GM13977 (cell line): ENCODE results near the gene ZBED6.
"Not testable (repeated sequence)": the region's sequence is repeated elsewhere in the genome, so short reads cannot be mapped to it uniquely, and the experiment has no call there.

Experiments
- DNase-seq: peaks from one replicate; pipeline ENCODE4 v3.0.0; 2012; ENCODE audit warnings: low spot score
- CTCF ChIP-seq: IDR thresholded peaks from 2 replicates; pipeline ENCODE4 v1.5.1; 2012; ENCODE audit warnings: mild to moderate bottlenecking, control low read depth; ENCODE audit not compliant: insufficient read depth; ENCODE audit errors: extremely low read depth, missing control alignments
- in situ Hi-C: fragments of 300-500 bp; cut with MboI; formaldehyde crosslinking; loops from one replicate; pipeline ENCODE4 v1.12.0; 2022; ENCODE audit warnings: low sequenced_read_pairs, low pct_unique_long_range_greater_than_20kb, mixed read lengths, inconsistent platforms; ENCODE audit not compliant: unreplicated experiment

Gene ZBED6

GRCh38 chr1:203795441-203796235 is at the start of gene ZBED6, which contains the start of gene ZC3H11A:
TSS of gene ZBED6 (plus strand) at chr1:203795623. CDS start at chr1:203797523, 1,900 bp downstream.
TSS of gene ZC3H11A (plus strand) at chr1:203795623. CDS start at chr1:203817071, 21,448 bp downstream.
- in situ Hi-C loops: no loop called here
- peak; percentile 94 for DNase-seq
- no peak for TF ChIP-seq CTCF

GRCh38 chr1:203746281-203746680 is 49.1 kb upstream of the ZBED6 start:
- TF ChIP-seq CTCF: no peak
- DNase-seq: no peak
- in situ Hi-C loops: no loop called here

- DNase-seq: no peak
- in situ Hi-C loops: no loop called here
Observed at GRCh38 chr1:203751051-203751450, 44.4 kb upstream of the ZBED6 start.

GRCh38 chr1:203751618-203752361 is 43.6 kb upstream of the ZBED6 start:
- in situ Hi-C loops, DNase-seq: not testable (repeated sequence)

More at GRCh38 chr1:203751051-203751450, 44.4 kb upstream of the ZBED6 start:
- no peak for TF ChIP-seq CTCF

GRCh38 chr1:203754455-203754864 is 41.0 kb upstream of the ZBED6 start:
- DNase-seq: no peak
- in situ Hi-C loops: no loop called here

GRCh38 chr1:203756036-203756435 is 39.4 kb upstream of the ZBED6 start:
- no peak for TF ChIP-seq CTCF
- in situ Hi-C loops: no loop called here
- DNase-seq: no peak

More at GRCh38 chr1:203754455-203754864, 41.0 kb upstream of the ZBED6 start:
- TF ChIP-seq CTCF: no peak

- in situ Hi-C loops: not testable (repeated sequence)
Observed at GRCh38 chr1:203758749-203759148, 36.7 kb upstream of the ZBED6 start.

More at GRCh38 chr1:203758749-203759148, 36.7 kb upstream of the ZBED6 start:
- not testable (repeated sequence) for DNase-seq
